ENCODE measurements around the gene SIPA1L3.
"Not testable (repeated sequence)": the region's sequence is repeated elsewhere in the genome, so short reads cannot be mapped to it uniquely, and the experiment has no call there.

SIPA1L3 gene

GRCh38 chr19:38047049-38047438 lies 140.0 kb downstream of the SIPA1L3 start:
- DNase-seq, result no peak

DNA sequence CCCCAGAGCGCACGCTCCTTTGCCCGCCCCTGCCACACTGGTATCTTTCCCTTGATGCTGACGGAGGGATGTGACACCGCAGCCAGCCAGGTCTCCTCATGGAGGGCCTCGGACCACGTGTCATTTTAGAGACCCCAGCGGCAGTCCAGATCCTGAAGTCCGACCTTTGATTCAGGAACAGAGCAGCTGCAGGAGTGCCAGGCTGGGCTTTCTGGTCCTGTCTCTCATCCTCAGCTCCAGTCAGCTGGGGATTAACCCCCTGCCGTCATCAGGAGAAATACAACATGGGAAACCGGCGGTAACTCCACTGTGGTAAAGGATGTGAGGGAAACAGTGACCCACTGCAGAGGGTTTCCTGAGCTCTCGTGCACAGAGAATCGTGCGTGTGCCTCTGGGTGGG lies 140.6 kb downstream of the SIPA1L3 start:
- no peak for DNase-seq

DNA sequence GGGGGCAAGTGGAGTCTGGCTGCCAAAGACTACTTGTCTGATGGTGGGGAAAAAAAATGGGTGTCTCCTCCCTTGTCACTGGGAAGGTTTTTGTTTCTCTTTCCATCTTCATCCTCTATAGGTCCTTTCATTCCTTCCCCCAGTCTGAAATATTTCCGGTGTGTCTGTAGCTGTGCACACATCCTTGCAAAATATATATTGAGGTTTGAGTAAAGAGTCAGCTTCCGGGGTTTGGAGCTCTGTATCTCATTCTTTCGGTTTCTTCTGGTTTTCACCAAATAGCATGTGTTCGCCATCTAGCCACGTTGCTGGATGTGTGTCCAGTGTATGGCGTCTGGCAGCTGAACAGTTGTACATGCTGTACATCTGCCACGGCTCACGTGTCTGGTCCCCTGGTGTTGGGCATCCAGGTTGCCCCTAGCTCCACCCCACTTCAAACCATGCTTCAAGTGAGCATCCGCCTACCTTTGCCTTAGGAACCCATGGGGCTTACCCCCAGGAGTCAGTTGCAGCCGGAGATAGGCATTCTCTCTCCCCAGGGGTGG lies 142.2 kb downstream of the SIPA1L3 start:
- no peak for DNase-seq

DNA sequence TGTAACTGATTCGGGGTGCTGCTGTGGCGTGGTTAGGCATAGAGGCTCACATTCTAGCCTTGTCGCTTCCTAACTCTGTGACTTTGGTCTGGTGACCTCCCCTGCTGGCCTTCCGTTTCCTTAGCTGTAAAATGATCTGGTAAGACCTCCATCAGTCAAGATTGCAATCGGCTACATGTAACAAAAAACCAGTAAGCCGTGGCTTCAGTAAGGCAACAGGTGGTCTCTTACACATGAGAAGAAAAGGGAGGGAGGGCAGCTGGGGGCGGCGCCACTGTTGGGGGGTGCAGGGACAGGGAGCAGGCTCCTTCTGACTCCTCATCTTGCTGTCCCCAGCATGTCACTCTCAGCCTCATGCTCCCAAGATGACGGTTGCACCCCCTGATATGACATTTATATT lies 148.0 kb downstream of the SIPA1L3 start:
- no peak for DNase-seq

- no peak for DNase-seq
These were observed 148.9 kb downstream of the SIPA1L3 start for GRCh38 chr19:38055655-38056521.

- DNase-seq, result no peak
These were observed 149.6 kb downstream of the SIPA1L3 start for GRCh38 chr19:38056646-38057045.

DNA sequence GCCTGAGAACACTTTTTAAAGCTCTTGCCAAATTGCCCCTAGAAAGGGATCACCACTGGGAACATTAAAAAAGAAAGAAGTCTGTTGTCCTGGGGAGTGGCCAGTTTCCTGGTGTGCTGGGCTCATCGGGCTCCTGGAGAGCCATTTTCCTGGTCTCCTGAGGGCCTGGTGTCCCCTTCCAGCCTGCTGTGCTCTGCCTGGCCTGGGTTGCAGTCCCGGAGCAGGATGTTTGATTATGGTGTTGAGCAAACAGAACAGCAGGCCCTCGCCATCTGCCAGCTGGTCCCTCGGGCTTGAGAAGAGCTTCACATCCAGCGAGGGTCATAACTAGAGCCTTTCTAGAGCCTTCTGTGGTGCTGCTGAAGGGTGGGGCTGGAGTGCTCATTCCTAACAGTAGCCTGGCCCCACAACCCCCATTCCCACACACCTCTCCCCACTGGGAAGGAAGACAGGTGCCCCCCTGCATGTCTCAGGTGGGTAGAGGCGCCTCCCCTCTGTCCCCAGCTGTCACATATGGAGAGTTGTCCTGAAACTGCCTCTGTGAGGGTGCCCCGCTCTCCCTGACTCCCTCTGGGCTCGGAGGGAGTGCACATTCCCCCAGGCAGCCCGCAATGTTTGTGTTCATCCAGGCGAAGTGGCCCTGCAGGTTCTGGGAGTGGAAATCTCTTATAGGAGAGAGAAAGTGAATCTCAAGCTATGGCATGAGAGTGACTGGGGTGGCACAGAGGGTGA lies 151.1 kb downstream of the SIPA1L3 start:
- no peak for DNase-seq

DNA sequence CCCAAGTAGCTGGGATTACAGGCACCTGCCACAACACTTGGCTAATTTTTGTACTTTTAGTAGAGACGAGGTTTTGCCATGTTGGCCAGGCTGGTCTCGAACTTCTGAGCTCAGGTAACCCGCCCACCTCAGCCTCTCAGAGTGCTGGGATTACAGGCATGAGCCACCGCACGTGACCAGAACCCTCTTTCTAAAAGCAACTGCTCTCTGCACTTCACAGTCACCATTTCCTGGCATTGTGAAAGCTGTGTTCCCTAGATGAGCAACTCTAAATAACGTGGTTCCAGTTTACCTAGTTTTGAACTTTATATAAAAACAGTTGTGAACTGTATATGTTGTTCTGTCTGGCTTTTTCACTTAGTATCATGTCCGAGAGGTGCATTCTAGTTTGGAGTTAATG lies 152.9 kb downstream of the SIPA1L3 start:
- DNase-seq, result no peak

GRCh38 chr19:38060331-38060730 lies 153.3 kb downstream of the SIPA1L3 start:
- no peak for DNase-seq

DNA sequence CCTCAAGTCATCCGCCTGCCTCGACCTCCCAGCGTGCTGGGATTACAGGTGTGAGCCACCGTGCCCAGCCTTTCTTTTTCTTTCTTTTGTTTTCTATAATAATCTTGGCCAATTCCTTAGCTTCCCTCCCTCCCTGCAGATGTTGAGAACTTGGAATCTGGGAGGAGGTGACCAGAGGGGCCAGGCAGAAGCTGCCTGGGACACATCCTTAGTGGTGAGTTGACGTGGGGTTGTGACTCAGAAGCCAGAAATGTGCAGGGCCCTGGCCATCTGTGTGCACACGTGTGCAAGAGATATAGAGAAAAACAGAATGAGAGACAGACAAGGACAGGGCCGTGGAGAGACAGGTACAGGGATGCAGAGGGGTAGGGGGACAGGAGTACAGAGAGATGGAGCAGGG lies 154.3 kb downstream of the SIPA1L3 start:
- no peak for DNase-seq

DNA sequence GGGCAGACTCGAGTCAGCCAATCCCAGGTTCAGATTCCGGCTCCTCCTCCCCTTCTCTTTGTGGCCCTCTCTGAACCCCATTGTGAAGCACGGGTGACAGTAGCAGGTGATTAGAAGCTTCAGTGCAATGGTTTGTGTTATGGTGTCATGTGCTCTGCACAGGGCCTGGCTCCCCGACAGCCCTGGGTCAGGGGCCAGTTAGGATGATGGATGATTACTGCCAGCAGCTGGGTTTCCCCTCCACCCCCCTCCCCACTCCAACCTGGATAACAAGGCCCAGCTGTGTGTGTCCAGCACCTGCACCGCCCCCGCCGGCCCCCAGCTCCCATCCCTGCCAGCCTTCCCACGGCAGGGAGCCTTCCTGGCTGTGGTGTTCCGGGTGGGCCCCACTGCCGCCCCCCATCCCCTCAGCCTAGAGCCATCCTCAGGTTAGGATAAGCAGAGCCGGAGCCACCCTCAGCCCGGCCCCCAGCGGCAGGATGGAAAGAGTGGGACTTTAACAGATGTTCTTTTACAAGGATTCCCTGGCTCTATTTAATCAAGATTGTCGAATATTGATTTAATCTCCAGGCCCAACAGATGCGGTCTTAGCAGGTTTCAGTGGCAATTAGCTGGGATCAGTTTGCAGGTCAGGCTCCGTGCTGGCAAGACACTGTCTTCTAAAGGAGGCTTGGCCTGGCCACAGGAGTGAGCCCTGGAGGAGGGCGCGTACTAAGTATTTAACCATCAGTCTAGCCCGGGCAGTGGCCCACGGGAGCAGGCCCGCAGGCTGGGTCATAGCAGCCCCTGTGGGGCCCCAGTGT lies 156.2 kb downstream of the SIPA1L3 start:
- DNase-seq, result peak; percentile 63

- DNase-seq, result no peak
These were observed 156.9 kb downstream of the SIPA1L3 start for GRCh38 chr19:38063928-38064327.

DNA sequence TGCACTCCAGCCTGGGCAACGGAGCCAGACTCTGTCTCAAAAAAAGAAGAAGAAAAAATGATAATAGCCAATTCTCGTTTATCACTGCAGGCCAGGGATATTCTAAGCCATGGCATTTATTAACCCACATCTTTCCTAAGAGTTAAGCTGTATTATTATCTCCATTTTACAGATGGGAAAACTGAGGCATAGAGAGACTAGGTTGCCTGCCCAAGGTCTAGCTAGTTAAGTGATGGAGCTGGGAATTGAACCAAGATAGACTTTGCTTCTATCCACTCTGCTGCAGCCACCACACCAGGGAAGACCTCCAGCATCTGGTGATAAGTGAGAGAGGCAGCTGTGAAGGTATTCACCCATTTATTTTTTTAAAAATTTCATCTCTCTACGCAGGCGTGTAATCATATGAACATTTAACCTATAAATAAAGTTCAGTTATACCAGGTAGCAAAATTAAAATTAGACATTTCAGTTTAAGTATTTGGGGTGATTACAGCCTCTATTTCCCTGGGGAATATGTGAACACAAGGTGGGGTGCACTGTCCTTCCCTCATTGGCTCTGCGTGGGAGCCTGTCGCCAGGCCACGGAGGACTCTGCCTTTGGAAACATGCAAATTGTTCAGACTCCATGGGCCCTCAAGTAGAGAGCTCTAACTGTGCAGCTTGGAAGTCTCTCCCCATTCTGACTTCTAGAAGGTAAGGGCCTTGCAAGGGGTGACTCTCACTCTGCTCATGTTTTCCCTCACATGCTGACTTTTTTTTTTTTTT lies 157.8 kb downstream of the SIPA1L3 start:
- no peak for DNase-seq

DNA sequence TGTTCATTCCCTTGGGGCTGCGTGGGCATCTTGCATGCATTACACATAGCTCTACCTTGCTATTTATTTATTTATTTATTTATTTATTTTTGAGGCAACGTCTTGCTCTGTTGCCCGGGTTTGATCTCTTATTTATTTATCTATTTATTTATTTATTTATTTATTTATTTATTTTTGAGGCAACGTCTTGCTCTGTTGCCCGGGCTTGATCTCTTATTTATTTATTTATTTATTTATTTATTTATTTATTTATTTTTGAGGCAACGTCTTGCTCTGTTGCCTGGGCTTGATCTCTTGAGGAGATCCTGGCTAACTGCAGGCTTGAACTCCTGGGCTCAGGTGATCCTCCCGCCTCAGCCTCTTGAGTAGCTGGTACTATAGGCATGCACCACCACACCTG lies 158.8 kb downstream of the SIPA1L3 start:
- DNase-seq, result not testable (repeated sequence)

DNA sequence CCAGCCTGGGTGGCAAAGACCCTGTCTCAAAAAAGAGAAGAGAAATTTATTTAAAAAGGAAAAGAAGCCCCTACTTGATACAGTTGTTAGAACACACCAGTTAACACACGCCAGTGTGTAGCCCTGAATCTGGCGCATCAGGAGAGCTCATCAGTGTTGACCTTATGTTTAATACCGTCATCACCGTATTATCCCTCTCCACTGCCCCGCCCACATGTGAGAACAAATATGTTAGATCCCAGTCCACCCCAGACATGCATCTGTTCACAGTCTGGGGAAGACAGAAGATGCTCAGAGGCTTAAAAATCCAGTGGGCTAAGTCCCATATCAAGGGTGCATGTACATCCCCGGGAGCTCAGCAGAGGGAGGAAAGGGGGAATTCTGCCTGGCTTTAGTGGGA lies 161.8 kb downstream of the SIPA1L3 start:
- no peak for DNase-seq

DNA sequence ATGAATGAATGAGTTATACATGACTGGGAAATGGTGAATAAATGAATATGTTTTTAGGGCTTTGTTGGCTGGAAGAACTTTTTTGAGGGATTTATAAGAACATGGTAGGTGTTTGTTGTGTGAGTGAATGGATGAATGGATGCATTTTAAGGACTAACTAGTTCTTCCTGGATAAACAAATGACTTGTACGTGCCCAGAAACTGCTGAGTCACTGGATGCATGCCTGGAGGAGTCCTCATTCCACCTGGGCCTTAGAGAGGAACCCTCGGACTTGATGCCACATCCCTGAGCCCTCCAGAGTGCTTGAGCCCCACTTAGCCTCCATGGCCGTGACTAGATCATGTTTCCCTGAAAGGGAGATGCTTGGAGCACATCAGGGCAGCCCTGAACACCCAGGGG lies 163.6 kb downstream of the SIPA1L3 start:
- no peak for DNase-seq

DNA sequence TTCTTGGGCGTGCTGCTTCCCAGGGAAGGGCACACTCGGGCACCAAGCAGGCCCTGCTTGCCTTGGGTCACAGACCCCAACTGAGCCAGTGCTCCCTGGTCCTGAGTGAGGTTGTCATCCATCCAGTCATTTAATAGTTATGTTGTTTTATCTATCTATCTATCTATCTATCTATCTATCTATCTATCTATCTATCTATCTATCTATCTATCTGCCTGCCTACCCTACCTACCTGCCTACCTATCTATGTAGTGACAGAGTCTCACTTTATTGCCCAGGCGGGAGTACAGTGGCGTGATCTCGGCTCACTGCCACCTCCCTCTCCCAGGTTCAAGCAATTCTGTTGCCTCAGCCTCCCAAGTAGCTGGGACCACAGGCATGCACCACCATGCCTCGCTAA lies 164.0 kb downstream of the SIPA1L3 start:
- not testable (repeated sequence) for DNase-seq

DNA sequence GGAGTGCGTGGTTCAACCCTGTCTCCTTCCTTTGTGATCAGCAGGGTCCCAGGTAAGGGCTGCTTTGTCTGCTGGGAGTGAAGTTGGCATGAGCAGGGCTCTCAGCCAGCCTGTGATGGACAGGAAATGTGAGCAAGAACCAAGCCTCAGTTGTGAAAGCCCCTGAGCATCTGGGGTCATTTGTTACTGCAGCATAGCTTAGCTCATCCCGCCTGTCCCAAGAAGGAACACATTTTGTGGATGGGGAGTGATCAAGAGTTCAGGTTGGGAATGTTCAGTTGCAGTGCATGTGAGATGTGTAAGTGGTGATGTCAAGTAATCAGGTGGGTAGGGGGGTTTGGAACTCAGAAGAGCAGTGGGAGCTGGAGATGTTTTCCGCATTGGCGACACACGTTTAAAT lies 164.6 kb downstream of the SIPA1L3 start:
- DNase-seq, result no peak

DNA sequence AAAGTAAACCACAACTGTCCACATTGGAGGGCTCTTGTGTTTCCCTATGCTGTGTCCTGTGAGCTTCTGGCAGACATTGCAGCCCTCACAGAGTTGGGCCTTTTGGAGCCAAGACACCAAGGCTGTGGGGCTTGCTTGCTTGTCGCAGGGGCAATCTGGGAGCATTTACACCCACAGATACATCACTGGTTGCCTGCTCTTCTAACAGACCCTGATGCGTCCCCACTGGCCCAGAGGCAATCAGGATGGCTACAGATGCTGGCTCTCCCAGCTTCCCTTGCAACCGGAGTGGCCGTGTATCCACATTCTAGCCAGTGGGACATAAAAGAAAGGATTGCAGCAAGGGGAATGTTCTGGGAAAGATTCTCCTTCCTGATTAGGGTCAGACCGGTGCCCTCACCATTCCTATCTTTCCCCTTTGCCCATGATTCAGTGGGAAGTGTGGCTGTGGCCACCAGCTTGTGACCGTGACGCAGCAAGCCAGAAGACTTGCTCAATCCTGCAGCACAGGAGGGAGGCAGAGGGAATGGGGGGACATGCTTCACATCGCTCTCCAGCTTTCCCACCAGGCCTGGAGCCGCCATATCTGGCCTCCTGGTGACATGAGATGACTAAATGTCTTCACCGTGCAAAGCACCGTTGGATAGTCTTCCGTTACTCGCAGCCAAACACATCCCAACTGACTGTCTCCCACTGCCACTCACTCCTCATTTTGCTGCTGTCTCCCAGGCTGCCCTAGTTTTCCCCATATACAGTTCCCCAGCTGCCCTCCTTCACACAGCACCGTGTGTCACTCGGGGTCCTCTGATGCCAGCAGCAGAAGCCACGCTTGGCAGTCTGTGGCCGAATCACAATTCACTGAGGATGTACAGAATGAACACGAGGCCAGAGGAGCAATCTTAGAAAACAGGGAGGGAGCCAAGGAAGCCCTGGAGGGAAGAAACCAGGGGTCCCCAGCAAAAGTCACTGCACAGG lies 166.1 kb downstream of the SIPA1L3 start:
- no peak for DNase-seq

- DNase-seq, result no peak
These were observed 167.1 kb downstream of the SIPA1L3 start for GRCh38 chr19:38073841-38074685.

Measured in femur (tissue), 1 donor.